ENCODE measurements around the gene TNNI3.
"Not testable (repeated sequence)": the region's sequence is repeated elsewhere in the genome, so short reads cannot be mapped to it uniquely, and the experiment has no call there.

TNNI3 gene

GRCh38 chr19:55172741-55173140, 15.2 kb upstream of the TNNI3 start:
- no peak for DNase-seq

DNA sequence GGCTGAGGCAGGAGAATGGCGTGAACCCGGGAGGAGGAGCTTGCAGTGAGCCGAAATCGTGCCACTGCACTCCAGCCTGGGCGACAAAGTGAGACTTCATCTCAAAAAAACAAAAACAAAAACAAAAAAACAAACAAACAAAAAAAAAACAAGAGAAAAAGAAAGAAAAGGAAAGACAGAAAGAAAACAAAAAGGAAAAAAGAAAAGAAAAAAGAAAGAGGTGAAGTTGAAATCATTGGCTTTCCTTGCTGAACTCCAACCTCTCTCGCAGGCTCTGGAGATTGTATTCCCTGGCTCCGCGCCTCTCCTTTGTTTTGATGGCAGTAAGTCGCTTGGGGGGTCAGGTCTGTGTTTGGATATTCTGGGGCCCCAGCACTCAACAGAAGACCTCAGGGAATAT, 14.8 kb upstream of the TNNI3 start:
- not testable (repeated sequence) for DNase-seq

- no peak for DNase-seq
Observed at GRCh38 chr19:55171440-55171839, 13.9 kb upstream of the TNNI3 start.

- no peak for DNase-seq
Observed at GRCh38 chr19:55169136-55169535, 11.6 kb upstream of the TNNI3 start.

DNA sequence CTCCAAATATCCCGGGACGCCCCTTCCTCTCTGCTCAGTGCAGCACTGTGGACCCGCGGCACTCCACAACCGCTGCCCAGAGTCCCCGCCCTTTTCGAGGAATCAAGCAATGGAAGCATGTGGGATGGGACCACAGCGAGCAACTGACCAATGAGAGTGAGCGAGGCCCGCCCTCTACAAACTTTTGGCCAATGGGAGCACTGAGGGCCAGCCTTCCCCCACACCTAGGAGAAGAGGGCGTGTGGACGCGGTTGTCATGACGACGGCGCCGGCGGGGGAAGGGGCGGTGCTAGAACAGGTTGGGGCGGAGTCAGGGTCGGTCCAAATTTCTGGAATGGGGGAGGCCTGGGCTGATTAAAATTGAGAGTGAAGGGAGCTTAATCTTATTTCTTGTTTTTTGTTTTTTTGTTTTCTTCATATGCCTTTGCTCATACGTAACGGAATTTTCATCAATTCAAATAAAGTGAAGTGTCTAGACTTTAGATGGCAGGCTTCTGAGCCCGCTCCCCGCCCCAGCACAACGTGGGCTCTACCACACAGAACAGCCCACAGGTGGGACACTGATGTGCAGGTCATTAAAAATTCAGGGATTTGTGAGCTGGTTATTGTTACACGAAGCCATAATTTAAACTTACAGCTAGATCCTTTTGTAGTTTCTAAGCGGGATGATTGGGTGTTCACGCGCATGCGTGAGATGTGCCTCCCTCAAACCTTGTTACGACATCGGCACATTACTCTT, 9.2 kb upstream of the TNNI3 start, which contains the start of gene DNAAF3:
DNAAF3 (minus strand) TSS at position 84 of the 739 bp plus-strand sequence. CDS start 200 bp downstream, outside the sequence.
- peak; percentile 71 for DNase-seq

DNA sequence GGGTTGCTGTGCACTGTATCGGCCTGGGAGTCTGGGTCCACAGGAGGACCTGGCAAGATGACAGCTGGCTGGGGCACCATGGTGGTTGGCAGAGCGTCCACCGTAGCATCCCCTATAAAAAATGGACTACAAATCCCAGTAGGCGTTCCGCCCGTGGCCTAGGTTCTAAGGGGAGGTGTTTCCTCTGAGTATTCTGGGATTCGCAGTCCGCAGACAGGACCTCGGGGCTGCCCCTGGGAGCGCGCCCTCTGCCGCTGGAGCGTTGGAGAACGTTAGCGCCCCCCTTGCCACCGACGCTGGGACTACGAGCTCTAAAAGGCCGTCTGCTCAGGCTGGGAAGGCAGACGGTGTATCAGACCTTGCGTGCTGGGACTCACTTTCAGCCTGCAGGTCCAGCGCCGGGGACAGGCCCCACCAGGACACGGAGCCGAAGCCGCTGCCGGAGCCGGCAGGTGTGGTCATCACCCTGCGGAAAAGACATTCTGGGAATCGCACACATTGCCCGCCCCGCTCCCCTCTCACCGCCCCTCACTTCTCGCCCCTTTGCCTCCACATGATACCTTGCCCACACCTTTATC, 8.5 kb upstream of the TNNI3 start:
- DNase-seq: peak; percentile 46

GRCh38 chr19:55161571-55162322, 4.2 kb upstream of the TNNI3 start:
- DNase-seq: no peak

DNA sequence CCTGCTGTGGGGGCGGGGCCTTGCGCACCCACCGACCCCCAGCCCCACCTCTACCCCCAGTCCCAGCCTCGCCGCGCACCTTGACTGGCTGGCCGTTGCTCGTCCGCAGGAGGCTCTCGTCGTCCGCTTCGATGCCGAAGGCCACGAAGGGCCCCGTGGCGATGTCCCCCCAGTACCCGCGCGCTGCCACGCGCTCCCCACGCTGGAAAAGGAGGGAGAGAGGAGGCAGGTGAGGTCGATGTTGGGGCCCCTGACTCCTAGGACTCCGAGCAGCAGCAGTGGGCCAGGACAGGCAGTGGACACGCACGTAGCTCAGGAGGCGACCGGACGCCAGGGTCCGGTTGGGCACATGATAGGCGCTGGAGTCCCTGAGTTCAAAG, 3.4 kb upstream of the TNNI3 start:
- DNase-seq: no peak

DNA sequence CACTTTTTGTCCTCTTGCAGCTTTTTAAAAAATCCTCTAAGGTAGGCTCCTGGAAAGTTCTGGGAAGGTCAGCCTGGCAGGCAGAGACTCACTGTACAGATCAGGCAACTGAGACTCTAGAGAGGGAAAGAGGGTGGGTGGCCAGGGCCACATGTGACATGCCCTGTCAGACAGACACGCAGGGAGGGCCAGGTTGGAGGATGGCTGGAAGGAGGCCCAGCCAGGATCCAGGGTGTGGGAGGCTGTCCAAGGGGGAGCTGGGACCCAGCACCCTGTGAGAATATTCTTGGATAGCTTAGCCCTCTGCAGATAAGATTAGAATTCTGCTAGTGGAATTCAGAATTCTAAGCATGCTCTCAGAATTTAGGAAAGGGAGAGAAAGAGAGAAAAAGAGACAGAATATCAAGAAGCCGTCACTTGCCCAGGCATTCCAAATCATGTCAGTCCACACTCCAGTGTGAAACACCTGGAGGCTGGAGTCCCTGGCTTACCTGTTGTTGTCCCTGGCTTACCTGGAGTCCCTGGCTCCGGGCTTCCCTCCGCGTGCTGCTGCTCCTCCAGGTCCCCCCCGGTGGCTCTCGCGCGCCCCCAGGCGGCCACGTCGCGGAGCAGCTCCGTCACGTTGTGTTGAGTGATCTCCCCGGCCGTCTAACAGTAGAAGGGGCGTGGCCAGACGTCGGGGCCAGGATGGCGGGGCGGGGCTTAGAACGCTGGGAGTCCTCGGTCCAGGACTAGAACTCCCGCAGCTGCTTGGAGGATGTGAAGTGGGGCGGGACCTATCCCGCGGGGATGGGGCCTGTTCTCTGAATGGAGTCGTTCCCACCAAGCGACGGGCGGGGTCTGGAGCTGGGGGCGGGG, 2.8 kb upstream of the TNNI3 start:
- DNase-seq: peak; percentile 84

DNA sequence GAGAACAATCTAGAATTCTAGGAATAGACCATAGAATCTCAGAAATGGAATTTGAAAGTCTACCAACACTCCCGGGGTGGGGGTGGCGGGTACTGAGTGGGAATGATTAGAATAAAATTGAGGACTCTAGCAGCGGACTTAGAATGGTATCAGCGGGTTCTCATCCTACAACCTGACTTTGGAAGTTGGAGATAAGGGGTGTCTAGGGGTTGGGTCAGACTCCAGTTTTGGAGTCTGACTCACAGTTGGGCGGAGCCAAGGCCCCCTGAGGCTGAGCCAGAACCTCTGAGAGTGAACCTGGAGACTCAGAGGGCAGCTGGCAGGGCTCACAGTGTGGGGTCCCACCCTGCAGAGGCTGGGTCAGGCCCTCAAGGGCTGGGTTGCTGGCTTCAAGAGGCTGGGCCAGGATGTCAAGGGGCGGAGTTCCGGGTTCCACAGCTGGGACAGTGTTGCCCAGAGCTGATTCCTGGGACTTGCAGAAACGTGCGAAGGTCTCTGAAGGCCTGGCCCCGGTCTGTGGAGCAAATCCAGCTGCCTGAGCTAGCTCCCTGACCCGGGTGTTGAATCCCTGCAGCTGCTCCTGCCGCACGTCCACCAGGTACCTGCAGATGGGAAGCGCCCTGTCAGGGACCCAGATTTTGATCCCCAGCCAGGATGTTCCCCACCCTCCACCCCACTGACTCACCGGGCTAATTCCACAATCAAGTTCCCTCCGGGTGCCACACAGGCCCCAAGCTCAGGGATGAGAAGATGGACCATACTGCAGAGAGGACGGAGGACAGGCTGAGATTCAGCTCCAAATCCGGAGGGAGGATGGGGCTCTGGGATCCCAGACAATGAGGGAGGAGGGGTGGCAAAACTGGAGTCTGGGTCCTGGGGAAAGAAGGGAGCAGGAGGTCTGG, 1.6 kb upstream of the TNNI3 start:
- DNase-seq: no peak

GRCh38 chr19:55158423-55158822, 891 bp upstream of the TNNI3 start:
- no peak for DNase-seq

GRCh38 chr19:55156202-55157063, 1.1 kb downstream of the TNNI3 start:
- peak; percentile 29 for DNase-seq

DNA sequence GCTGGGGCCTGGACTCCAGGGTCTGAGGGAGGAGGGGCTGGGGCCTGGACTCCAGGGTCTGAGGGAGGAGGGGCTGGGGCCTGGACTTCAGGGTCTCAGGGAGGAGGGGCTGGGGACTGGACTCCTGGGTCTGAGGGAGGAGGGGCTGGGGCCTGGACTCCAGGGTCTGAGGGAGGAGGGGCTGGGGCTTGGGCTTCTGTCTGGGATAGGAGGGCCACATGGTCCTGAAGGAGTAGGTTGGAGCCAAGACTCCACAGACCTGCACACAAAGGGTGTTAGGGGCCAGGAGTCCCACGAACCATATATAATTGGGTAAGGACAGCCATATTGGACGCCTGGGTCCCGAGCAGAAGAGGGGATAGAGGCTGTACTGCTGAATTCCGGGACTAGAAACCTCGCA, 1.7 kb downstream of the TNNI3 start:
- DNase-seq: not testable (repeated sequence)

DNA sequence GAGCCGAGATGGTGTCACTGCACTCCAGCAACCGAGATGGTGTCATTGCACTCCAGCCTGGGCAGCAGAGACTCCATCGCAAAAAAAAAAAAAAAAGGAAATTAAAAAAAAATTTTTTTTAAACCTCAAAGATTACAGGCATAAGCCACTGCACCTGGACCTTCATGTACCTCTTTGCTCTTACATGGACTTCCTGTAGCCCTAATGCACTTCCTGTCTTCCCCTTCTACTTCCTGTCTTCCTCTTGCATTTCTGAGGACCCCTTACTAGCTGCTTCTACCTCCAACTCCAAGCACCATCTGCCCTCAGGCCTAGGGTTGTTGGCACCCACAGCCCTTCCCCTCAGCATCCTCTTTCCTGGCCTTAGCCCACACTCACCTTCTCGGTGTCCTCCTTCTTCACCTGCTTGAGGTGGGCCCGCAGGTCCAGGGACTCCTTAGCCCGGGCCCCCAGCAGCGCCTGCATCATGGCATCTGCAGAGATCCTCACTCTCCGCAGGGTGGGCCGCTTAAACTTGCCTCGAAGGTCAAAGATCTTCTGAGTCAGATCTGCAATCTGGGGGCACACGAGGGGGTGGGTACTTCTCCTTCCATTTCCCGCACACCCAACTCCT, 3.8 kb downstream of the TNNI3 start:
- no peak for DNase-seq

DNA sequence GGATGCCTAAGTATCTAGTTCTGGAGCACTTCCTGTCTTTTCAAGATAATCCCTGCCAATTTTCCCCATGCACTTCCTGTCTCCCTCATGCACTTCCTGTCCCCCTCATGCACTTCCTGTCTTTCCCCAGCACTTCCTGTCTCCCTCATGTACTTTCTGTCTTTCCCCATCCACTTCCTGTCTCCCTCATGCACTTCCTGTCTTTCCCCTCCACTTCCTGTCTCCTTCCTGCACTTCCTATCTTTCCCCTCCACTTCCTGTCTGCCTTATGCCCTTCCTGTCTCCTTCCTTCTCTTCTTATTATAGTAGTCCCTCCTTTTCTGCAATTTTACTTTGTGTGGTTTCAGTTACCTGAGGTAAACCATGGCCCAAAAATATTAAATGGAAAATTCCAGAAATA, 5.5 kb downstream of the TNNI3 start:
- no peak for DNase-seq

DNA sequence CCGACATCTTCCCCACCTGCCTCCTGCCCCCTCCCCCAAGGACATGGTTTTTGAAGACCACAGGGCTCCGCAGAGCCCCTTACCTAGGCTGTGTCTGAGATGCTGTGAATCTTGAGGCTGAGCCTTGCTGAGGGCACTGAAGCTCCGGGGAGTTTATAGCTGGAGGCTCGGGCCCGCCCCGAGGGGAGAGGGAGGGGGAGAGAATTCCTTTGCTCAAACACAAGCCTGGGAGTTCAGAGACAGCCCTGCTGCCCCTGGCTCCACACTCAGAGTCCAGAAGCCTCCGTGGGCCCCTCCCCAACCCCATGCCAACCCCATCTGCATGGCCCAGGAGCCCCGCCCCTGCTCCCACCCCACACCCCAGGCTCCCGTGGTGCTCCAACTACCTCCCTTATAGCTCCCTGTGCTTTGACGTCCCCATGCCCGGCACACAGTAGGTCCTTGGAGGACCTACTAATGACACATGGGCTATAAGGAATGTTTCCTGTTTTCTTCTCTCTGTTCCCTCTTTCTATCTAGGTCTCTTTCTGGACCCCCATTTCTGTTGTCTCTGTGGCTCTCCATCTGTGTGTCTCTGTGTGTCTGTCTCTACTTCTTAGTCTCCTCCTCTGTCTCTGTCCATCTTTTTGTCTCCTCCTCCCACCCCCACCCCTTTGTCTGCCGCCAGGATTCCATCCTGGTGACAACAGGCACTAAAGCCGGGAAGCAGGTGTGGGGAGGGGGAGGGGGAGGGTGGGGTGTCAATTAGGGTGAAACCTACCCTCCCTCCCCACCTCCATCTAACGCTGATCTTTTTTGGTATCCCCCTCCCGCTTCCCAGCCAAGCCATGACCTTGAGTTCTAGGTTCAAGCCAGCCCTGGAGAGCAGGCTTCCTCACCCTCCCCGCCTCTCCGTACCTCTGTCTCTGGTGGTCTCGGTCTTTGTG, 8.2 kb downstream of the TNNI3 start, which contains the start of gene TNNT1:
TNNT1 (minus strand) TSS at position 129 of the 926 bp plus-strand sequence. CDS start 2,049 bp downstream, outside the sequence.
- no peak for DNase-seq

GRCh38 chr19:55147545-55148251, 9.8 kb downstream of the TNNI3 start:
- DNase-seq: no peak

GRCh38 chr19:55146705-55147273, 10.7 kb downstream of the TNNI3 start:
- DNase-seq: no peak
